ENCODE results near the gene TLK2. TPM values are rescaled to one million over a fixed set of nuclear protein-coding genes. Genes with fewer than 3 reads are reported as not detected.

The TLK2 gene
- total RNA-seq, 3 donors from 2014 or later (not counting 1 experiment from before 2014, with no cell fraction given) = 63.8 to 77.2 (median 68.2) TPM

- peak overlapping the region; percentile 60 for H3K4me3 Mint-ChIP-seq
- 74% methylated on average over 19 of the region's 19 CpGs for WGBS (ENCODE audit: insufficient coverage)
- H3K36me3 Mint-ChIP-seq = no peaks in the 10 kb centered on the region
- H3K27me3 Mint-ChIP-seq (ENCODE audit: low read depth in 2 of 2) = peaks cover 0 to 21% of the 10 kb centered on the region in 2 donors
- H3K4me3 ChIP-seq (ENCODE audit: low read length) = no peak overlapping the region
- no peaks in the 10 kb centered on the region for H3K9me3 ChIP-seq (ENCODE audit: control insufficient read depth, insufficient read depth, low read length)
- peaks cover 2% of the 10 kb centered on the region for H3K27me3 ChIP-seq (ENCODE audit: control insufficient read depth, insufficient read depth, low read length)
- ATAC-seq (no peak), DNase-seq (no peak)
- TF ChIP-seq, protein P1, sequence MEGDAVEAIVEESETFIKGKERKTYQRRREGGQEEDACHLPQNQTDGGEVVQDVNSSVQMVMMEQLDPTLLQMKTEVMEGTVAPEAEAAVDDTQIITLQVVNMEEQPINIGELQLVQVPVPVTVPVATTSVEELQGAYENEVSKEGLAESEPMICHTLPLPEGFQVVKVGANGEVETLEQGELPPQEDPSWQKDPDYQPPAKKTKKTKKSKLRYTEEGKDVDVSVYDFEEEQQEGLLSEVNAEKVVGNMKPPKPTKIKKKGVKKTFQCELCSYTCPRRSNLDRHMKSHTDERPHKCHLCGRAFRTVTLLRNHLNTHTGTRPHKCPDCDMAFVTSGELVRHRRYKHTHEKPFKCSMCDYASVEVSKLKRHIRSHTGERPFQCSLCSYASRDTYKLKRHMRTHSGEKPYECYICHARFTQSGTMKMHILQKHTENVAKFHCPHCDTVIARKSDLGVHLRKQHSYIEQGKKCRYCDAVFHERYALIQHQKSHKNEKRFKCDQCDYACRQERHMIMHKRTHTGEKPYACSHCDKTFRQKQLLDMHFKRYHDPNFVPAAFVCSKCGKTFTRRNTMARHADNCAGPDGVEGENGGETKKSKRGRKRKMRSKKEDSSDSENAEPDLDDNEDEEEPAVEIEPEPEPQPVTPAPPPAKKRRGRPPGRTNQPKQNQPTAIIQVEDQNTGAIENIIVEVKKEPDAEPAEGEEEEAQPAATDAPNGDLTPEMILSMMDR (IDR thresholded peaks at IDR 0.05) = no peak
- H3K4me1 Mint-ChIP-seq = peaks cover 15 to 18% of the 10 kb centered on the region in 2 donors
- H3K9me3 Mint-ChIP-seq = no peaks in the 10 kb centered on the region
- no peak overlapping the region for H3K27ac ChIP-seq (ENCODE audit: low read length)
- H3K27ac Mint-ChIP-seq = peak overlapping the region in 1 of 2 donors; percentile 75
- H3K4me1 ChIP-seq (ENCODE audit: control insufficient read depth, insufficient read depth, low read length) = peaks cover 22% of the 10 kb centered on the region
- intact Hi-C loops (cut with micrococcal nuclease) = no loop called here
- H3K36me3 ChIP-seq (ENCODE audit: control insufficient read depth, insufficient read depth, low read length) = no peaks in the 10 kb centered on the region
Observed at GRCh38 chr17:62653826-62654761, 175.5 kb downstream of the TLK2 start.

- intact Hi-C loops (cut with micrococcal nuclease) = no loop called here
- H3K27ac ChIP-seq (ENCODE audit: low read length) = no peak overlapping the region
- no peak for DNase-seq
- no peaks in the 10 kb centered on the region for H3K36me3 ChIP-seq (ENCODE audit: control insufficient read depth, insufficient read depth, low read length)
- TF ChIP-seq, protein P1 (IDR thresholded peaks at IDR 0.05) = no peak
- WGBS (ENCODE audit: insufficient coverage) = 92% methylated on average over 5 of the region's 6 CpGs
- peaks cover 2% of the 10 kb centered on the region for H3K27me3 ChIP-seq (ENCODE audit: control insufficient read depth, insufficient read depth, low read length)
- no peak overlapping the region for H3K27ac Mint-ChIP-seq
- peaks cover 15 to 18% of the 10 kb centered on the region in 2 donors for H3K4me1 Mint-ChIP-seq
- peaks cover 1% of the 10 kb centered on the region for H3K36me3 Mint-ChIP-seq
- ATAC-seq = no peak
- H3K9me3 Mint-ChIP-seq = peaks cover 0 to 2% of the 10 kb centered on the region in 2 donors
- H3K9me3 ChIP-seq (ENCODE audit: control insufficient read depth, insufficient read depth, low read length) = no peaks in the 10 kb centered on the region
- no peak overlapping the region for H3K4me3 Mint-ChIP-seq
- H3K4me3 ChIP-seq (ENCODE audit: low read length) = no peak overlapping the region
- H3K4me1 ChIP-seq (ENCODE audit: control insufficient read depth, insufficient read depth, low read length) = peaks cover 22% of the 10 kb centered on the region
- H3K27me3 Mint-ChIP-seq (ENCODE audit: low read depth in 2 of 2) = peaks cover 0 to 28% of the 10 kb centered on the region in 2 donors
Observed at GRCh38 chr17:62655656-62656055, 177.0 kb downstream of the TLK2 start.

- H3K36me3 Mint-ChIP-seq = peaks cover 9% of the 10 kb centered on the region
- peaks cover 2% of the 10 kb centered on the region for H3K27me3 ChIP-seq (ENCODE audit: control insufficient read depth, insufficient read depth, low read length)
- no peak overlapping the region for H3K4me3 Mint-ChIP-seq
- intact Hi-C loops (cut with micrococcal nuclease) = no loop called here
- no peaks in the 10 kb centered on the region for H3K36me3 ChIP-seq (ENCODE audit: control insufficient read depth, insufficient read depth, low read length)
- H3K27ac ChIP-seq (ENCODE audit: low read length) = no peak overlapping the region
- 87% methylated on average over 1 of the region's 1 CpG for WGBS (ENCODE audit: insufficient coverage)
- H3K9me3 Mint-ChIP-seq = peaks cover 1 to 6% of the 10 kb centered on the region in 2 donors
- H3K4me3 ChIP-seq (ENCODE audit: low read length) = no peak overlapping the region
- ATAC-seq (no peak), DNase-seq (no peak)
- H3K4me1 ChIP-seq (ENCODE audit: control insufficient read depth, insufficient read depth, low read length) = peaks cover 22% of the 10 kb centered on the region
- H3K27me3 Mint-ChIP-seq (ENCODE audit: low read depth in 2 of 2) = peaks cover 0 to 31% of the 10 kb centered on the region in 2 donors
- H3K9me3 ChIP-seq (ENCODE audit: control insufficient read depth, insufficient read depth, low read length) = no peaks in the 10 kb centered on the region
- TF ChIP-seq, protein P1 (IDR thresholded peaks at IDR 0.05) = no peak
- H3K4me1 Mint-ChIP-seq = peaks cover 15 to 18% of the 10 kb centered on the region in 2 donors
- no peak overlapping the region for H3K27ac Mint-ChIP-seq
Observed at GRCh38 chr17:62656446-62656845, 177.8 kb downstream of the TLK2 start.

Measured in natural killer cell (primary cell).